Midbrain (tissue), 1 donor: ENCODE data around the gene KRTAP4-12.
"Not testable (repeated sequence)": the region's sequence is repeated elsewhere in the genome, so short reads cannot be mapped to it uniquely, and the experiment has no call there.

Experiments
- DNase-seq: peaks from one replicate; lab custom pipeline; 2025; lab: John Stamatoyannopoulos, UW

KRTAP4-12 gene

GRCh38 chr17:41126412-41126811 is 2.4 kb upstream of the KRTAP4-12 start:
- no peak for DNase-seq

GRCh38 chr17:41125064-41125463 is 1.1 kb upstream of the KRTAP4-12 start:
- DNase-seq: no peak

GRCh38 chr17:41123292-41123990 is 541 bp downstream of the KRTAP4-12 start:
- not testable (repeated sequence) for DNase-seq

- DNase-seq: no peak
Observed at GRCh38 chr17:41121742-41122141, 2.2 kb downstream of the KRTAP4-12 start.

GRCh38 chr17:41119696-41120690 is 4.0 kb downstream of the KRTAP4-12 start:
- DNase-seq: not testable (repeated sequence)

GRCh38 chr17:41118721-41119120 is 5.3 kb downstream of the KRTAP4-12 start:
- no peak for DNase-seq

- not testable (repeated sequence) for DNase-seq
Observed at GRCh38 chr17:41117846-41118386, 6.1 kb downstream of the KRTAP4-12 start, which contains the start of gene KRTAP4-11. KRTAP4-11 (minus strand) TSS chr17:41118373; CDS start chr17:41118315, 58 bp downstream.

GRCh38 chr17:41116297-41116696 is 7.7 kb downstream of the KRTAP4-12 start:
- no peak for DNase-seq

GRCh38 chr17:41111151-41111885 is 12.7 kb downstream of the KRTAP4-12 start:
- no peak for DNase-seq

GRCh38 chr17:41108728-41109386 is 15.1 kb downstream of the KRTAP4-12 start:
- not testable (repeated sequence) for DNase-seq

GRCh38 chr17:41107941-41108450 is 16.0 kb downstream of the KRTAP4-12 start:
- DNase-seq: no peak

- not testable (repeated sequence) for DNase-seq
Observed at GRCh38 chr17:41105347-41105746, 18.6 kb downstream of the KRTAP4-12 start, which contains the start of gene KRTAP4-9. KRTAP4-9 (plus strand) TSS chr17:41105389; CDS start chr17:41105389, 0 bp downstream.

- not testable (repeated sequence) for DNase-seq
Observed at GRCh38 chr17:41104386-41105038, 19.5 kb downstream of the KRTAP4-12 start.

GRCh38 chr17:41103896-41104295 is 20.1 kb downstream of the KRTAP4-12 start:
- DNase-seq: no peak

GRCh38 chr17:41101586-41102259 is 22.3 kb downstream of the KRTAP4-12 start, which contains the start of gene KRTAP4-16:
KRTAP4-16 (minus strand) TSS chr17:41102209; CDS start chr17:41102209, 0 bp downstream.
- DNase-seq: no peak

GRCh38 chr17:41099682-41100480 is 24.1 kb downstream of the KRTAP4-12 start:
- DNase-seq: not testable (repeated sequence)

GRCh38 chr17:41098481-41098880 is 25.5 kb downstream of the KRTAP4-12 start:
- no peak for DNase-seq

- no peak for DNase-seq
Observed at GRCh38 chr17:41098042-41098441, 25.9 kb downstream of the KRTAP4-12 start, which contains the start of gene KRTAP4-8. KRTAP4-8 (minus strand) TSS chr17:41098142; CDS start chr17:41098084, 58 bp downstream.
